Kidney glomerular epithelial cell (primary cell): ENCODE results near the gene TXNL4A.

Experiments used
- DNase-seq: peaks from one replicate; lab custom pipeline; 2025; lab: John Stamatoyannopoulos, UW

TXNL4A gene

DNA sequence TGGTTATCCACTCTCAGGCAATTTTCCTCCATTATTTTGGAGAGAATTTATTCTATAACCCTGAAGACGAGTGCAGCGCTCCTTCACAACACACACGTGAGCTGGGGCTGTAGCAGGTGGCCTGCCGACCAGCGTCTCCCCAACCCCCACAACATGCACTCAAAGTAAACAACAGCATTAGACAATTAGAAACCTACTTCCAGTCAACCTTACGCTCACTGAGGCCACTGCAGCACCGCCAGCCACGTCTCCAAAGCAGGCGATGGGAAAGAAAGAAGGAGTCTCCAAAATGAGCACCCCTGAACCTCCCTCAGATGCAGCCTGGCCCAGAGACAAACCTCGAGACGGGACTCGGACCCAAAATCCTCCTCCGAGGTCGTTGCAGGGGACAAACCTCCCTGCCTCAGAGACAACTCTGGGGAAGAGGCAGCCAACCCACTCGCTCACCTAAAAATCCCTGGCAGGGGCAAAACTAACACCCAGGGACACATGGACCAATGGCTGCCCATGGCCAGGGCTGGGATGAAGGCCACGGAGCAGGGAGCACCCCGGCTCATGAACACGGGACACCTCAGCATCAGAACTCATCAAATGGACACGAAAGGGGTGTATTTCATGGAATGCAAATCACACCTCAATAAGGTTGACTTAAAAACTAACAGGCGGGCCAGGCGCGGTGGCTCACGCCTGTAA is 39.5 kb downstream of the TXNL4A start:
- DNase-seq: no peak

DNA sequence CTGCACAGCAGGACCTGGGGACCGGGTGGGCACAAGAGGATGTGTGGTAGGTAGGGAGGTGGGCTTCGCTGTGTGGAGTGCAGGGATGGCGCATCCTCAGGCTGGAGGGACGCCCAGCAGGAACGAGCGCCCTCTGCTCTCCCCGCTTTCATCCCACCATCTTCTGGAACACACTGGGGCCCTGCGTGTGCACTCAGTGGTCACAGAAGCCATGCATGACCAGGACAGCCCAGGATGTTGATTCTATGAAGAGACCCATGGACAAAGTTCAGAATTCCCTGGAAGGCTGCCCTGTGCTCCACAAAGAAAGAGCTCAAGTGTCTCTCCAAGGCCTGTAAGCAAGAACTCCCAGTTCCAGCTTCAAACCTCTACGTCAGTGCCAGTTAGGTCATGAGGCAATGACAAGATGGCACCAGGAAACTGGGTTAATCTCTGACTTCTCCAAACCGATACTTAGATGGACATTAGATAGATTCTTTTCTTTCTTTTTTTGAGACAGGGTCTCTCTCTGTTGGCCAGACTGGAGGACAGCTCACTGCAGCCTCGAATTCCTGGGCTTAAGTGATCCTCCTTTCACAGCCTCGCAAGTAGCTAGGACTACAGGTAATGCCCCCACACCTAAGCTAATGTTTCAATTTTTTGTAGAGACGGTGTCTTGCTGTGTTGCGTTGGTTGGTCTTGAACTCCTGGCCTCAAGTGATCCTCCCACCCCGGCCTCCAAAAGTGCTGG is 40.3 kb downstream of the TXNL4A start:
- no peak for DNase-seq

DNA sequence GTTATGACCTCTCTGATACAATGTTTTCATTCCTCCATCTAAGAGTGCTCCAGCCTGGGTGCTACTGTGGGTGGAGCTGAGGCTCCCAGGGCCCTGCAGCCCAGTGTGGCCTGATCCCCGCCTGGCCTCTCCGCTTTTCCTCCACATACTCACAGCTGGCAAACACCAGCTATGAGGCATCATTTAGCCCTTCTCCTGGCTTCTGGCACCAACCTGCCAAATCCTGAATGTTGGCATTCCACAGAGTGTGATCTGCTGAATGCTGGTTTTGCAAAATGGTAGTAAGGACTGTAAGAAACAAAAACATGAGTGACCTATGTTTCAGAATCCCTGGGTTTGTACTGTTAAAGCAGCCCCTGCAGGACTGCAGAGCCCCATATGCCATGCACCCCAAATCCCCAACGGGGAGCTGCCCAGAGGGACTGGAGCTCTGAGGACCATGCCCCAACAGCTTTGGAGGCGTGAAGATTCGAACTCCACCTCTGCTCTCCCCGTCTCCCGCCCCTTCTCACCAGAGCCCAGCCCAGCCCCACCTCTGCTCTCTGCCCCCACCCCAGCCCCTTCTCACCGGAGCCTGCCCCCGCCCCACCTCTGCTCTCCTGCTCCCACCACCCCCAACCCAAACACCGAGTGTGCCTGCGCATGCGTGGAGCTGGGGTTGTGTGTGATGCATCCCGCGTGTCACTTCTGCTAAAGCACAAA is 41.2 kb downstream of the TXNL4A start:
- DNase-seq: no peak

DNA sequence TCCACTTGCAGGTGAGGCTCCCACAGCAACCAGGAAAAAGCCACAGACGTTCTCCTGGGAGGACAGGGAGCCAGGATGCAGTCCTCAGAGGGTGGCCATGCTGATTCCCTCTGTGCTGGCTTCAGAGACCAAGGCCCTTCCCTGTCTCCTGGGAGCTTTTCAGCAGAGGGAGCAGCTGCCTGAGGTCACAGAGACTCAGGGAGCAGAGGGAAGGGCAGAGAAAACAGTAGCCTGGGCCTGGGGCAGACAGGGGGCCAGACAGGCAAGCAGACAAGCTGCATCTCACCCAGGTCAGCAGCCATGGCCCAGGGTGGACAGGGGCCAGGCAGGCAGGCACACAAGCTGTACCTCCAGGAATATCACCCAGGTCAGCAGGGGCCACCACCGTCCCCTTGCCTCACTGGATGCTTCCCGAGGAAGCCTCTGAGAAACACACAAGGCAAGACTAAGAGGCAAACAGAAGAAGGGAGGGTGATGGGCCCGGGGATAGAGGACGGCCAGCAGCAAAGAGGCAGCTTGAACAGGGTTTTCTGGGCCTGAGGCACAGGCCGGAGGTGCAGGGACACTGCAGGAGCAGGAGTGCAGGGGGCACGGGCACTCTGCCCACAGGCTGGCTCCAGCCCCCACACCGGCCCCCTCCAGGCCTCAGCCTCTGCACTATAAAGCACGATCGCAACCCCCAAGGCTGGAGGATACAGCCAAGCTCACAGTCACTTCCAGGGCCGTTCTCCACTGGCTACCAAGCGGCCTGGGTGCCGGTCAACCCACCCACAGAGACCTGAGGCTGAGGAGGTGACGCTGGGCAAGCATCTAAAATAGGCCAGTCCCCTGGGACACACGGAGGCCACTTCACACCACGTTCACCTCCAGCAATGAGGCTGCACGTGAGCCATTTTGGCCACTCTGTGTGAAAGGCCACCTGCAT is 43.0 kb downstream of the TXNL4A start:
- DNase-seq: no peak

DNA sequence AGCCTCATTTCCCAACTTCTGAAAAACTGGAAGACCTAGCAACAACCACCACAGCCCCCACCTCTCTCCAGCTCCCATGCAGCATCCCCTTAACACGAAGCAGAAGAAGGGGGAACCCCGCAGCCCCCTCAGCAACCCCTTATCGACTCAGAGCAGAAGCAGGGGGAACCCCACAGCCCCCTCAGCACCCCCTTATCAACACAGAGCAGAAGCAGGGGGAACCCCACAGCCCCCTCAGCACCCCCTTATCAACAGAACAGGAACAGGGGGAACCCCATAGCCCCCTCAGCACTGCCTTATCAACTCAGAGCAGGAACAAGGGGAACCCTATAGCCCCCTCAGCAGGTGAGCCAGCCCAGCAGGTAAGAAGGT is 43.6 kb downstream of the TXNL4A start:
- no peak for DNase-seq

DNA sequence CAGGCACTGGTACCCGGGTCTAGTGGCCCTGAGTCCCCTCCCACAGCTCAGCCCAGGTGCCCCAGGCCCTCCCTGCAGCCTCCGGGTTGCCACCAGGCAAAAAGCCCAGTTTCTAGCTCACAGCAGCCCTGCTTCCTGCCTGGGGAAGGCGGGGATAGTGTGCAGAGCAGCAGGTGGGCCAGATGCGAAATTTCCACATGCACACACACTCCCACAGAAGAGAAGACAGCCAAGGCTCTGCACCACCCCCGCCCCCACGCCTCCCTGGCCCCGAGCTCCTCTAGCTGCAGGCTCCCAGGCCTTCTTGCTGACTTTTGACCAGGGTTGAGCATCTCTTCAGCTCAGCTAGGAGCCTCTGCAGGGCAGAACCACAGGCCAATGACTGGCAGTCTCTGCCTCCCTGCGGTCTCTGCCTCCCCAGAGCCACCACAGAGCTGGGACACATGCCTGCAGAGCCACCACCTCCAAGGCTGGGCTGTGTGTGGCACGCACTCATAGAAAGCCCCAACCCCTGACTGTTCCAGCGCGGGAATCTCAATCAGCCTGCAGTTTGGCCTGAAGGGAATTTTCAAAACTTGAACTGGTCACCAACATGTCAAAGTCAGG is 44.1 kb downstream of the TXNL4A start:
- DNase-seq: no peak

DNA sequence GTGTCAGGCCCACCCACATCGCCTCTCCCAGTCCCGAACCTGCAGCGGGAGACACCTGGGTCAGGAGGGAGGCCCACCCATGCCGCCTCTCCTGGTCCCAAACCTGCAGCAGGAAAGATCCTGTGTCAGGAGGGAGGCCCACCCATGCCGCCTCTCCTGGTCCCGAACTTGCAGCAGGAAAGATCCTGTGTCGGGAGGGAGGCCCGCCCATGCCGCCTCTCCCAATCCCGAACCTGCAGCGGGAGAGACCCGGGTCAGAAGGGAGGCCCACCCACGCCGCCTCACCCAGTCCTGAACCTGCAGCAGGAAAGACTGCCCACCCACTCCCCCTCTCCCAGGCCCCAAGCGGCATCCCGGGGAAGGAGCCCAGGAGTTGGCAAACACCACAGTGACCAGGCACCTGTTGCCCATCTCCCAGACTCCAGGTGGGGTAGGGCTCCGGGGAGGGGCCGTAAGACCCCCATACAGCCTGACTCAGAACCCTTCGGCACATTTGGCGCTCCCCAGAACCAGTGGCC is 44.7 kb downstream of the TXNL4A start:
- DNase-seq: no peak

DNA sequence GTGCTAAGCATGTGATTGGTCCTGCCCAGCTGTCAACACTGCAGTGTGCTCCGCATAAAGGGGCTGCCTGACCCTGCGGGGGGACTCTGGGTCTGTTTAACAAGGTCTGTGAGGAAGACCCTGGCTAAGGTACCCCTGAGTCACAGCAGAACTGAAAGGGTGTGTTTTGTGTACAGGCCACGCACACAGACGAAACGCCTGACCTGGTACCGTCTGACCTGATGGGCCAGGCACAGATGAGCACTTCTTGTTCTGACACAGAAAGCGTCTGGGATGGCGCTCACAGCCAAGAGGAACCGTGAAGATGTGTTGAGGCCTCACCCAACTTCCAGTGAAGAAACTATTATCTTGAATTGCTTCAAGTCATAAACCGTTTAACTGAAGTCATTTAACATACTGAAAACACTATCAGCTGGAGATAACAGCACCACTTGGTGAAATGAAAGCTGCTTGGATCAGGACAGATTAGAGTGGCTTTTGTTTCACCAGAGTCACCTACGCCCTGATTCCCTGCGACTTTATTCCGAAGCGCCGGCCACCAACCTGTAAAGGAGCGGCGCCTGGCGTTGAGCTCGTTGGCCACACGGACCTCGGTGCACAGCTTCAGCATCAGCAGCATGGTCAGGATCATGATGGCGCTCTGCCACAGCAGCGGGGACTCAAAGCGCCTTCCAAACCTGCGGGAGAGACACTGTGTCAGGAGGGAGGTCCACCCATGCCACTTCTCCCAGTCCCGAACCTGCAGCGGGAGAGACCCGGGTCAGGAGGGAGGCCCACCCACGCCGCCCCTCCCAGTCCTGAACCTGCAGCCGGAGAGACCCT is 45.4 kb downstream of the TXNL4A start:
- DNase-seq: no peak

DNA sequence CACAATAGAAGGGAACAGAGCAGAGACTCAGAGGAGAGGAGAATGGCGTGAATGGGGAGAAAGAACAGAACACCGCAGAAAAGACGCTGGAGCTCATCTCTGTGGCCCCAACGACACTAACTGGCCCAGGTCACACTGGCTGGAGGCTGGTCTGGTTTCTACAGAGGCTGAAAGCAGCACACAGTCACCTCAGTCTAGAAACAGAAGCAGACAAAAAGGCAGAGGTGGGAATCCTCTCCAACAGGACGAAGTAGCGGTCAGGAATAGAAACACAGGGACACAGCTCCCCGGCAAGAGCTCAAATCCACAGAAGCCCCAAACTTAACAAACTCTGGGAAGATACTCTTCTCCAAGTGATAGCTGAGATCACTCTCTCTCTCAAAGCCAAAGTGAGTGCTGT is 46.2 kb downstream of the TXNL4A start:
- DNase-seq: no peak

DNA sequence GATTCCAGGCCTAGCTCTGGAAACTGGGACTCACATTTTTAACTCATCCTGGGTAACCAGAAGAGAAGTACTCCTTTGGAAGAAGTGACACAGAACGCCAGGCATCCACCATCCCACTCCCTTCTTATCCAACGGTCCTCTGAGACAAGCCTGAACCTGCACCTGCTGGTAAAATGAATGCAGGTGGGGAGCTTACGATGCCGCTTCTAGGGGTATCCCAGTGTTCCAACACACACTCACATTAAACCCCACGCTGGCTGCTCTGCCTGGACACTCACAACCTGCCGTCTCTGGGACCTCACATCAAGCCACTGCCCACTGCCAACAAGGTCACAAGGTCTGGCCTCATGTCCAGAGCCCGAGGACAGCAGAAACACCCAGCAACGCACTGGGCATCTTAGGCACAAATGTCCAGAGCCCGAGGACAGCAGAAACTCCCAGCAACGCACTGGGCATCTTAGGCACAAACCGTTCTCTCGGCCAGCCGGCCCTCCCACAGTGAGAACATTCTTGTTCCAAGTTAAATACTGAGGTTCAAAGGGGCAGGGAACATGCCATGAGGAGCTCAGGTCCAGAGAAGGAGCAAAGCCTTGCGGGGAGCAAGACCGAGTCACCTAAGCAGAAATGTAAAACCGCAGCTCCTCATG is 46.8 kb downstream of the TXNL4A start:
- DNase-seq: no peak

DNA sequence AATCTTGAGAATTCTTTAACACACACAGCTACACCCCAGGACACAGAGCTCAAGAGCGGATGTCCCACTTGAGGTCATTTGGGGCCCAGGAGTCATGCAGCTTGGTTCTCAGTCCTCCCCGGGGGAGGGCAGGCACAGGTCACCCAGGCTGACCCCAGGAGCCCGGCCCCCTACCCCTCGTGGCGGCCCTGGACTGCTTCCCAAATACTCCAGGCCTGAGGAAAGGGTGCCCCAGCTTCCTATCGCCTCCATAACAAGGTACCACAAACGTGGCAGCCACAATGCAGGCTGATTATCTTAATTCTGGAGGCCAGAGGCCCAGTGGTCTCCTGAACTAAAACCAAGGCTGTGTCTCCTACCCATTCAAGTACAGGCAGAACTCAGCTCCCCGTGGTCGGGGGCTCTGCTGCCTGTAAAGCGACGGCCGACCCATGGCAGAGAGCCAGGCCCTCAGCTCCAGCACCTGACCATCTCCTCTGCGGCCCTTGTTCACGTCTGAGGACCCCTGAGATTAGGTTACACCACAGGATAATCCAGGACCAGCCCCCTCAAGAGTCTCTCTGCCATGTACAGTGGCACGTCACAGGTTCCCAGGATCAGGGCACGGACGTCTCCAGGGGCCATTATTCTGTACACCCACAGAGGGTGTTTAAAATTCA is 47.4 kb downstream of the TXNL4A start:
- DNase-seq: no peak

DNA sequence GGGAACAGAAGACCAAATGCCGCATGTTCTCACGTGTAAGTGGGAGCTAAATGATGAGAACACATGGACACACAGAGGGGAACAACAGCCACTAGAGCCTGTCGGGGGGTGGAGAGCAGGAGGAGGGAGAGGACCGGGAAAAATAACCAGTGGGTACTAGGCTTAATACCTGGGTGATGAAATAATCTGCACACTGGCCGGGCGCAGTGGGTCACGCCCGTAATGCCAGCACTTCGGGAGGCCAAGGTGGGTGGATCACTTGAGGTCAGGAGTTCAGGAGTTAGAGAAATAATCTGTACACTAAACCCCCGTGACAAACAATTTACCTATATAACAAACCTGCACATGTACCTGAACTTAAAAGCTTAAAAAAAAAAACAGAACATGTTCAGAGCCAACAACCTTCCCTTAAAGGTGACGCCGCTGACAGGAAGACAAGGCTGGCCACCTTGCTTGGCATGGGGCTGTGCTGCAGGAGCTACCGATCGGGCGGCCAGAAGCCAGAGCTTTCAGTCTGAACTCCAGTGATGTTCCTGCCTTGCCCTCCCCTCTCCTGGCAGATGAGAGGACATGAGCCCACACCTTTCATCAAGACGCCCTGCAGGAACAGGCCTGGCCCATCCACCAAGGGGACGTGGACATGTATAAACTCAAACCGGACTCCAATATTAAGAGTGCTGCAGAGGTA is 48.1 kb downstream of the TXNL4A start:
- DNase-seq: no peak

DNA sequence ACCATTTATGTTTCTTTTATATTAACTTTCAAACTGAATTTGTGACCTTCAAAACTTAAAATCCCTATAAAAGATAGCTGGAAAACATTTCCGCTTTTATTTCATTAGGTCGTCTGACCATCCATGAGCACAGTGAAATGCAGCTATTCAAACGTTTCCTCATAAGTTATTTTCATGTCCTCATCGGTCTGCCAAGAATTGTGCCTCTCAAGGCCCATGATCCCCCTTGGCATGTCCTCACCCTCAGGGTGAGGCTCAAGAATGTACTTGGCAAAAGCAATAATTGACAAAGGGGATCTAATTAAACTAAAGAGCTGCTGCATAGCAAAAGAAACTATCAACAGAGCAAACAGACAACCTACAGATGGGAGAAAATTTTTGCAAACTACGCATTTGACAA is 49.3 kb downstream of the TXNL4A start:
- no peak for DNase-seq

DNA sequence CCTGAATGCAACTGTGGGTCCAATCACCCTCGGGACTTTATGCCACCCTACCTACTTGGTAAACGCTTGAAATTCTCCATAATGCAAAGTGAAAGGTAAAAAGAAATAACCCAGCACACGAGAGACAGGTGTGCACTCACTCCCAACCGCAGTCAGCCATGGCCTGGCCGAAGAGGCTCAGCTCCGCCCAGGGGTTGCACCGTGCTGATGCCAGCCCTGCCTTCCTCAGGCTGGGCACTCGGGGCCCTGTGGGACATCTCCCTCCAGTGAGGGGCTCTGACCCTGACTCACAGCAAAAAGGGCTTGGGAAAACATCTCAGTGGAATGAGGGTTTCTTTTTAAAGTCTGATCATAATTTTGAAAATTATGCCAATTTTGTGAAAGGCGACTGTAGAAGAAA is 50.2 kb downstream of the TXNL4A start:
- DNase-seq: no peak

DNA sequence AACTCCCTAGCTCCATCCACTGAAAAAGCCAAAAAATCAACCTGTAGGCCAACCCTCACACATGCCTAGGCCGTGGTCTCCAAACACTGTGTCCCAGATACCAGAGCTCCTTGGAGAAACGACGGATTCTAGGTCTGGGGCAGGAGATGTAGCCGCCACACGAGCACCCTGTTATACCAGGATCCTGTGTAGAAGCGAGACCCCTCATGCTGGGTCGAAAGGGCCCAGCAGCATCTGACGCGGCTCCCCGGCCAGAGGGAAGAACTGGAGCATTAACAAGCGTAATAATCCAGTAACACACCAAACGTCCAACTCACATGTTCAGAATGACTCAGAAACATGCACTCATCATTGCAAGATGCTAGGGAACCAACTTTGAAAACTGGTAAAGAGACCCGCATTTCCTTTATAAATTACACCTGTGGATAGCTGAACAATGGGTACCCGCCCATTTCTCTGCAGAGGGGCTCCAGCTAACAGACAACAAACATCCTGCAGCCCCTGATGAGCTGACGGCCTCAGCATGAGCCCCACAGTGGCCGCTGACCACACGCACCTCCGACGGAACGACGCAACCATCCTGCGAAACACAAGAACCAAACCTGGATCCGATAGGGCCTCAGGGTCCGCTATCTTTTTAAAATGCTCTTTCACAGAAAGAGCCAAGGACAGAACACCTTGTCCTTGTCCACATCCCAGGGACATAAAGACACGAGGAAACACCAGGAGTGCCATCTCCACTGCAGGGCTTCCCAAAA is 51.1 kb downstream of the TXNL4A start:
- no peak for DNase-seq

DNA sequence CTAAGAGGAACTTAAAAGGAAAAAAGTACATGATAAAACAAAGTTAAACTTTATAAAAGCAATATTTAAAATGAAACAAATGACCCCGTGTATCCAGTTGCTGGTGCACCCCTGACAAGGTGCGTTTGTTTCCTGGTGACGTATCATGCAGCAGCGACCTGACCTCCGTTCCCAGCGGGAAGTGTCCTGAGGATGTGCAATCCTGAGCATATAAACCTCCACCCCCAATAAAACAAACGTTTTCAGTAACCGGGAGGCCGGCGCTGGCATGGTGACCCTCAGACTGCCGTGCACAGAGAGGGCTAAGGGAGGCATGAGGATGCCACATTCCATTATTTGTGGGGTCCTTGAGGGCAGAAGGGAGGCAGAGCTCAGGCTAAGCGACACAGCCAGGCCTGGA is 51.7 kb downstream of the TXNL4A start:
- no peak for DNase-seq

DNA sequence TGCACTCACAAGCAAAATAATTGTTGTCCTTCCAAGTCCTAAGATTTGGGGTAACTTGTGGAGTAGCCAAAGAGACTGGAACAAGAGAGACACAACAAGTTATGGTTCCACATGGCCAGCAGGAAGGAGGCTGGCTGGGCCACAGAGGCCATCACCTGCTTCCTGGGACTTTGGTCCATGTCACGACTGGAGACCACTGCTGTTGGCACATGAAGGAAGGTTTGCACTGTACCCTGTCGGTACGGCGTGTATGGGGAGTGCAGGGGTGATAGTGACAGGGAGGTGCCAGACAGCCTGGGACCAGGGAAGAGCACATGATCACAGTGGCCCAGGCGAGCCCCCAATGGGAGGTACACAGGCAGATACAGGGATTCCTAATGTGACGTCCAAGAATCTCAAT is 52.4 kb downstream of the TXNL4A start:
- DNase-seq: no peak

DNA sequence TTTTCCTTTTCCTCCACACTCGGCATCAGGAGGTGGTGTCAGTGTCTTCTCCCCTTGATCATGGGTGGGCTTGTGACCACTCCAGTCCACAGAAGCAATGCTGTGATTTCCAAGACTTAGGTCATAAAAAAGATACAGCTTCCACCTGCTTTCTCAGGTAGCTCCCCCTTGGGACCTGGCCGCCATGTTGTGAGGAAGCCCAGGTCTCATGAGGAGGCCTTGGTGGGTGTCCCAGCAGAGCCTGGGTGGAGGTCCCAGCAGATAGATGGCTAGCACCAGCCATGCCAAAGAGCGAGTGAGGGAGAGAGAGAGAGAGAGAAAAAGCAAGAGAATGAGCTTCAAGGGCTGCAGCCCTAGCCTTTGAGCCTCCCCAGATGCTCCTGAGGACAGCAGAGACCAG is 52.9 kb downstream of the TXNL4A start:
- DNase-seq: no peak
